Spinal cord (tissue), 10 donors: ENCODE data around the gene LNPEP. TPM values are rescaled to one million over a fixed set of nuclear protein-coding genes. Genes with fewer than 3 reads are reported as not detected.

ENCODE experiments used
- DNase-seq, 6 donors: peaks; one replicate each; pipeline versions ENCODE4 v3.0.0 to v3.0.0-alpha.2; 2013 to 2015; ENCODE audit warnings: low spot score in 6 of 6, low read depth in 4 of 6
- H3K27ac ChIP-seq: one replicate; pipeline ENCODE4 v1.5.1; 2013; ENCODE audit warnings: low read depth, low read length, control low read depth
- H3K27me3 ChIP-seq: one replicate; pipeline ENCODE4 v1.6.1; 2013; ENCODE audit warnings: low read length; ENCODE audit not compliant: control insufficient read depth, insufficient read depth
- H3K36me3 ChIP-seq: one replicate; pipeline ENCODE4 v1.6.1; 2013; ENCODE audit warnings: low read length; ENCODE audit not compliant: control insufficient read depth, insufficient read depth
- H3K4me1 ChIP-seq: one replicate; pipeline ENCODE4 v1.6.1; 2013; ENCODE audit warnings: low read length; ENCODE audit not compliant: control insufficient read depth, insufficient read depth
- H3K4me3 ChIP-seq: one replicate; pipeline ENCODE4 v1.5.1; 2013; ENCODE audit warnings: low read depth, low read length, control low read depth
- H3K9me3 ChIP-seq: one replicate; pipeline ENCODE4 v1.6.1; 2013; ENCODE audit warnings: low read length; ENCODE audit not compliant: control insufficient read depth, insufficient read depth
- WGBS: methylation state at CpG from one replicate; pipeline ENCODE4 v1.1.5; 2013; ENCODE audit warnings: missing lambda C conversion rate; ENCODE audit not compliant: insufficient coverage; 5-methylcytosine and 5-hydroxymethylcytosine counted together
- polyA plus RNA-seq, 2 donors: library from polyadenylated mRNA; unstranded; fragments of 120-200 nt; gene quantifications; one replicate each; pipeline ENCODE4 v1.2.1, GENCODE V29; 2013; ENCODE audit not compliant: insufficient read length in 2 of 2
- total RNA-seq, 2 donors: library from RNA; depleted of rRNA in 1 of 2; stranded (reverse); fragments of 120-200 nt in 1 of 2; fragments of >200 nt in 1 of 2; gene quantifications; one replicate each; pipeline versions ENCODE4 v1.2.3 to v1.2.4, GENCODE V29; 2013 to 2014
- donor health status: healthy.

LNPEP gene
- total and polyA plus RNA-seq, 4 donors, result 15.9 to 98.3 (median 28.4) TPM

DNA sequence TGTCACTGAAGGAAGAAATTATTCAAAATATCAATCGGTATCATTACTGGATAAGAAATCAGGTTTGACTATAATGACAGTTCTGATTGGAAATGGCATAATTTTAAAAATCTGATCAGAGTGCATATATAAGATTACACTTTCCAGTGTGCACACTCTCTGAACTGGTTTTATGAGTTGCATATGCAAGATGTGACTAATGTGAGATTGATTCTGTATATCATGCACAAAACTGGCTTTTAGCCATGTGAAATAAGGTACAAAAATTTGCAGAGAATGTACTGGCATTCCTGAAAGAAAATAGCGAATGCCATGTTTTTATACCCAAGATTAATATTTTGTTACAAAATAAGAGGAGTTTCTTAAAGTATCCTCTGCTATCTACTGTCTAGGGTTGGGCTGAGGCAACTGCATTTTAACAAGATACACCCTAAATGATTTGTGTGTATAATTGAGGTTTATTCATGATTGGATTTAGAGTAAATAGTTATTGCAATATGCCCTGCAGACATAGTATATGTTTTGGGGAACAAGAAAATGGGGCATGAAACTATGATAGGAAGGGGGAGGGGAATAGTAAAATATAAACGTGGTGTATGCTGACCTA, 70.7 kb downstream of the LNPEP start:
- no peak overlapping the region for H3K4me3 ChIP-seq
- no peaks in the 10 kb centered on the region for H3K9me3 ChIP-seq
- no CpG with 5 or more reads among the region's 3 CpGs for WGBS
- no peak for DNase-seq
- no peaks in the 10 kb centered on the region for H3K4me1 ChIP-seq
- peaks cover 4% of the 10 kb centered on the region for H3K36me3 ChIP-seq
- H3K27me3 ChIP-seq, result no peaks in the 10 kb centered on the region
- H3K27ac ChIP-seq, result no peak overlapping the region

DNA sequence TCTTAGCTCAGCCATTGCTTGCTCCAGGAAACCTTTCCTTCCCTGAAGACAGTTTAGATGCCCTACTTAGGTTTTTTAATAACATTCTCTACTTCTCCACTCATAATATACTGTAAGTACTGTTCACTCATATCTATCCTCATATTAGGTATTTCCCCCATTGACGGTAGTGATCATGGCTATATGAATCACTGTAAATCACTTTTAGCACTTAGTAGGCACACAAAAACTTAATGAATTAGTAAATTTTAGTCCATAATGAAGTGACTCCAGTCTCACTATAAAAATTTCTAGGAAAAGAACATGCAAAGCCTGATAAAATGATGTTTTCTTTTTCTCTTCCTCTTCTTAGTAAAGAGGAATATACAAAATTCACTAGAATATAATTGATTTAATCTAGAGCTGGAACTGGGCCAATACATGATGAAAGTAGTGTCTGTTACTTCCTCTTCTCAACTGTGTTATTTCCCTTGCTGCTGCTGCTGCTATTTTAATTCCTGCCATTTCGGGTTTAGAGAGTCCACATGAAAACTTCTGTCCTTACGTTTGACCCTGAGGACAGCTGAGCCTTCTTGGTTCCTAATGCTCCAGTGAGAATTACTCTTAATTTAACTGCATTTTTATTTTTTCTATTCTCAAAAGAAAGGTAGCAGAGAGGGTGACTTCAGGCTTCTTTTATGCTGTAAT, 73.5 kb downstream of the LNPEP start:
- Histone ChIP-seq H3K4me1 (no peaks in the 10 kb centered on the region), H3K9me3 (no peaks in the 10 kb centered on the region), H3K27ac (no peak overlapping the region), H3K36me3 (no peaks in the 10 kb centered on the region), H3K27me3 (no peaks in the 10 kb centered on the region), H3K4me3 (no peak overlapping the region)
- no CpG with 5 or more reads among the region's 3 CpGs for WGBS
- DNase-seq, result peak in 2 of 6 donors; percentile 24 to 55

DNA sequence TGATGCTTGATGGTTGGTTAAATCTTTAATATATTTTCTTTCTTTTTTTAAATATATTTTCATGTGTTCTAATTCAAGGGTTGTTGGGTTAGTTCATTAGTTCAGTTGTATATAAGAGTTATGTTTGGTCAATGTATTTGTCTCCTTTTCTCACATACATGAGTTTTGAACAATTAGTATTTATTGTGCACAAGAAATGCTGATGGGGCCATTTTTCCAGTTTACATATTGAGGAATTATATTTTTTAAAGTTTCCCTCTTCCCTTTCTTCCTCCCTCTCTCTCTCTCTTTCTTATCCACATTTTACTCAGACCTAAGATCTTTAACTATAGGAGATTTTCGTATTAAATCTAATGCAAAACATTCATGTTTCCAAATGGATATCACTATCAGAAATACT, 74.0 kb downstream of the LNPEP start:
- Histone ChIP-seq H3K9me3 (no peaks in the 10 kb centered on the region), H3K4me1 (no peaks in the 10 kb centered on the region), H3K36me3 (no peaks in the 10 kb centered on the region), H3K4me3 (no peak overlapping the region), H3K27me3 (no peaks in the 10 kb centered on the region), H3K27ac (no peak overlapping the region)
- no peak for DNase-seq
- no CpG with 5 or more reads among the region's 1 CpG for WGBS

DNA sequence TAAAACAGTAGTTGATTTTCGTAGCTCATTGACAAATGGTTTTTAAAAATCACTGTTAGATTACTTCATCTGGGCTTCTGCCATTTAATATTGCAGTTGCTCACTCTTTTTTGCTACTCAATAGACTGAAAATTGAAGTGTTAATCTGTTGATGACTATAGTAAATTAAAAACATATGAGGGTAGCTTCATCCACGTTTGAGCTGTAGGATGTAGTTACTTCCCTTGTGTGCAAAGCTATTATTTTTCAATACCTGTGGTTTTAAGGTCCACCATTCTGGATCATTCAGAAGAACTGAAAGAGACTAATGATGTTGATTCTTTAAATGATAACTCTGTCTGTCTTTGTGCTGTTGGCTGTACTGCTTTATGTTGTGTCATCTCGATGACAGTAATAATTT, 74.7 kb downstream of the LNPEP start:
- Histone ChIP-seq H3K9me3 (no peaks in the 10 kb centered on the region), H3K27ac (no peak overlapping the region), H3K36me3 (no peaks in the 10 kb centered on the region), H3K27me3 (no peaks in the 10 kb centered on the region), H3K4me1 (no peaks in the 10 kb centered on the region), H3K4me3 (no peak overlapping the region)
- 40% methylated on average over 1 of the region's 3 CpGs for WGBS
- no peak for DNase-seq

DNA sequence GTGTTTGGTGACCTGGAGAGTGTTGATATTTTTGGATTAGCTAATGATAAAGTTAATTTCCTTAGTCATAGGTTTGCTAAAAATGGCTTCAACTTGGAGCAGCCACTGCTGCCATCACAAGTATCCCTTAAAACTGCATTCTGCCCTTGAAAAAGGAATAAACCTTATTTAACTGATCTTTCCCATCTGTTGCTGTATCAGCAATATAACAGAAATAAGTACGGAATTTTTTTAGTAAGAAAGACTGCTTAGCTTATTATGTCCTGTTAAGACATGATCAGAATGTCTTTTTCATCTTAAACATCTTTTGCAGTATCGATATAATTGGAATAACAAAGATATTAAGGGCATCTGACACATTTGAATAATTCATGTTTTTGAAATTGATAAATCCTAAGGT, 75.7 kb downstream of the LNPEP start:
- no peak for DNase-seq
- WGBS, result no CpG with 5 or more reads among the region's 2 CpGs
- no peaks in the 10 kb centered on the region for H3K27me3 ChIP-seq
- no peak overlapping the region for H3K4me3 ChIP-seq
- H3K27ac ChIP-seq, result no peak overlapping the region
- no peaks in the 10 kb centered on the region for H3K4me1 ChIP-seq
- H3K9me3 ChIP-seq, result no peaks in the 10 kb centered on the region
- H3K36me3 ChIP-seq, result no peaks in the 10 kb centered on the region

DNA sequence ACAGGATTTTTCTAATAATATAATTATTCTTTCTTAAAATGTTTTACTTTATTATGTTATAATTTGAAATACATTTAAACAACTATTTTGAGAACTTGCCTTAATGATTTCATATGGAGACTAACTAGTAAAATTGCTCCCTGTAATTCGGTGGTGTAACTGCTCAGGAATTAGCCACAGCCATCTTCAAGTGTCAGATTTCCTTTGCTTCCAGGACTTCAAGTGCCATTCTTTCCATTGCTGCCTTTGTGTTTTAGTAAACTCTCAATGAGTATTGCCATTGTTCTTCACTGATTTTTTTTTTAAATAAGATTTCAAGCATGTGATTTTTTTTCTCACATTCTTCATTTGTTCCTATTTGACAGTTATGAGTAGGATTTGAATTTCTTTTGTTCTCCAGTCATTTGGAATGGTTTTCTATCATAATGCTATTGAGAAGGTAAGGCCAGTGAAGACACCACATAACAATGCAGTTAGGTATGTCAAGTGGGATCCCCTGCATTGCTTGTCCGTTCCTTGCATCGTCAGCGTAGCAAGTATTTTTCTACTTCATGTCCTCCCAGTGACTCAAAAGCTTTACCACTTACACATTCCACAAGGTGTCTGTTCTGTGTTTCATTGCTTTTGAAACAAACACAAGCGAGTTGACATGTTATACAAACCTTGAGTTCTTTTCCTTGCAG, 83.7 kb downstream of the LNPEP start:
- H3K27ac ChIP-seq, result no peak overlapping the region
- no peaks in the 10 kb centered on the region for H3K27me3 ChIP-seq
- no CpG with 5 or more reads among the region's 5 CpGs for WGBS

DNA sequence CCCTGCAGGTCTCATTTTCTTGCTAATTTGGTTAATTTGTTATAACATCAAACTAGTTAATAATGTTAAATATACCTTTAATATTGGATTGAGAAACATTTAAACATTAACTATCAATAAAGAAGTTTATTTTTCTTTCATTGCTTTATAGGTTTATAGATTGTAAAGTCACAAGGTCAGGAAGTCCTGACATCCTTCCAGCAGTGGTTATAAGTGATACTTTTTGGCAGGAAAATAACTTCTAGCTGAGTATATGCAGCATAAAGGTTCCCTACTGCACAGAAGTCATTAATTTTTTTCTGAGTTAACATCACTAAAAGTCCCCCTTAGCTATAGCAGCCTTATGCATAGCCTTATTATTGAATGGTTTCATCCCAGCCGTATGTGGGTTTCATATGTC, 85.5 kb downstream of the LNPEP start:
- no peaks in the 10 kb centered on the region for H3K27me3 ChIP-seq
- WGBS, result no CpG with 5 or more reads among the region's 1 CpG
- no peaks in the 10 kb centered on the region for H3K4me1 ChIP-seq
- H3K36me3 ChIP-seq, result no peaks in the 10 kb centered on the region
- no peak overlapping the region for H3K4me3 ChIP-seq
- H3K27ac ChIP-seq, result no peak overlapping the region
- no peak for DNase-seq
- no peaks in the 10 kb centered on the region for H3K9me3 ChIP-seq

More for the DNA sequence above, 83.7 kb downstream of the LNPEP start:
- Histone ChIP-seq H3K9me3 (no peaks in the 10 kb centered on the region), H3K4me1 (no peaks in the 10 kb centered on the region), H3K36me3 (no peaks in the 10 kb centered on the region), H3K4me3 (no peak overlapping the region)
- no peak for DNase-seq

DNA sequence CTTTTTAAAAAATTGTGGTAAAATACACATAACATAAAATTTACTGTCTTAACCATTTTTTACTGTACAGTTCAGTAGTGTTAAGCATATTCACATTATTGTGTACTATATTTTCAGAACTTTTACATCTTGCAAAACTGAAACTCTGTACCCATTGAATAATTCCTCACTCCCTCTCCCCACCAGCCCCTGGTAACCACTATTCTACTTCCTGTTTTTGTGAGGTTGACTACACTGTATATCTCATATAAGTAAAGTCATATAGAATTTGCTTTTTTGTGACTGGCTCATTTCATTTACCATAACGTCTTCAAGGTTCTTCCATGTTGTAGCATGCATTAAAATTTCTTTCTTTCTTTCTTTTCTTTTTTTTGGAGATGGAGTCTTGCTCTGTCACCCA, 87.0 kb downstream of the LNPEP start:
- no peak for DNase-seq
- no peaks in the 10 kb centered on the region for H3K4me1 ChIP-seq
- no peaks in the 10 kb centered on the region for H3K27me3 ChIP-seq
- no peak overlapping the region for H3K4me3 ChIP-seq
- H3K27ac ChIP-seq, result no peak overlapping the region
- H3K9me3 ChIP-seq, result no peaks in the 10 kb centered on the region
- H3K36me3 ChIP-seq, result no peaks in the 10 kb centered on the region
- WGBS, result no CpG with 5 or more reads among the region's 1 CpG

DNA sequence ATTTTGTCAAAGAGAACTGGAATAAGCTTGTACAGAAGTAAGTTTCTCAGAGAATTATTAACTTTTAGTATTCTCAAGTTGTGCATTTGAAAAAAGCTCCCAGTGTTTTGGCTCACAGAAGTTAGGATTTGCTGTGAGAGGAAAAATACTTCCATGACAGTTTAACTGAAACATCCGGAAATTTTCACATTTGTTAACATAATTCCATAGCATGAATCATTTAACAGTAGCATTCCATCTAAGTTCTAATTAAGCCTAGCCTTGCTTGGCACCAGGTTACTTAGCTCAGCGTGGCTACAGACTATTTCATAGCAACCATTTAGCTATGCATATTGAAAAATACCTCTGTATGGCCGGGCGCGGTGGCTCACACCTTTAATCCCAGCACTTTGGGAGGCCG, 90.8 kb downstream of the LNPEP start:
- Histone ChIP-seq H3K36me3 (peaks cover 2% of the 10 kb centered on the region), H3K4me1 (no peaks in the 10 kb centered on the region), H3K9me3 (no peaks in the 10 kb centered on the region), H3K4me3 (no peak overlapping the region), H3K27me3 (no peaks in the 10 kb centered on the region), H3K27ac (no peak overlapping the region)
- no peak for DNase-seq
- 84% methylated on average over 5 of the region's 6 CpGs for WGBS

DNA sequence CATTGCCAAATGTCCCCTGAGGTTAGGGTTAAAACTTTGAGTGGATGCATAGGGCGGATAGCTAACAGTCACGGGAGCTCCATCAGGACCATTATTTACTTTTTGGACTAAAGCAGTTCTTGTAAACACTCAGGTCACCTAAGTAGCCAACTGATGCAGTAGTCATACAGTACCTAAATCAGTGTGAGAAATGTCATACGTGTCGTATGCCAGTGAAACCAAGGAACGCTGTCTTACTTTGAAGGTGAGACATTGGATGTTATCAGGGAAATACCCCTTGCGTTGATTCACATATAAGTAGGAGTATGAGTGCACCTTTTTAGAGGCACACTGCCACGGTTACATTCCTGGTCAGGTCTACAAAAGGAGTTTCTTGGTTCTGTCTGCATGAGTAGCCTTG, 101.9 kb downstream of the LNPEP start:
- H3K4me3 ChIP-seq, result no peak overlapping the region
- H3K36me3 ChIP-seq, result no peaks in the 10 kb centered on the region
- WGBS, result no CpG with 5 or more reads among the region's 7 CpGs
- DNase-seq, result no peak
- H3K27me3 ChIP-seq, result no peaks in the 10 kb centered on the region
- H3K9me3 ChIP-seq, result no peaks in the 10 kb centered on the region
- no peaks in the 10 kb centered on the region for H3K4me1 ChIP-seq
- H3K27ac ChIP-seq, result no peak overlapping the region
